ENCODE results near the gene TICAM1. TPM values are rescaled to one million over a fixed set of nuclear protein-coding genes. Genes with fewer than 3 reads are reported as not detected.
"Not testable (repeated sequence)": the region's sequence is repeated elsewhere in the genome, so short reads cannot be mapped to it uniquely, and the experiment has no call there.

The TICAM1 gene
- polyA plus RNA-seq (2012; ENCODE audit: insufficient read depth, insufficient read length): 10.2 TPM

- H3K4me3 ChIP-seq (ENCODE audit: low read length): peak within 1 kb of the TSS; percentile 82
- no peak for DNase-seq (ENCODE audit: low read depth, low spot score)
Observed at GRCh38 chr19:4831304-4831978, at the start of gene TICAM1. TSS of gene TICAM1 (minus strand) at chr19:4831712. CDS start at chr19:4818377, 13,335 bp downstream.

GRCh38 chr19:4879041-4879440, 47.5 kb upstream of the TICAM1 start:
- H3K4me3 ChIP-seq (ENCODE audit: low read length): peak overlapping the region; percentile 7; the same call in 1 of the 2 replicates
- DNase-seq (ENCODE audit: low read depth, low spot score): no peak

- H3K4me3 ChIP-seq (ENCODE audit: low read length): peak overlapping the region; percentile 7; the same call in 1 of the 2 replicates
- peak; percentile 86 for DNase-seq (ENCODE audit: low read depth, low spot score)
Observed at GRCh38 chr19:4878491-4878968, 47.0 kb upstream of the TICAM1 start.

GRCh38 chr19:4877753-4878490, 46.4 kb upstream of the TICAM1 start:
- H3K4me3 ChIP-seq (ENCODE audit: low read length): no peak overlapping the region

GRCh38 chr19:4873930-4874329, 42.4 kb upstream of the TICAM1 start:
- H3K4me3 ChIP-seq (ENCODE audit: low read length): no peak overlapping the region
- no peak for DNase-seq (ENCODE audit: low read depth, low spot score)

More at GRCh38 chr19:4877753-4878490, 46.4 kb upstream of the TICAM1 start:
- no peak for DNase-seq (ENCODE audit: low read depth, low spot score)

GRCh38 chr19:4871711-4872110, 40.2 kb upstream of the TICAM1 start:
- DNase-seq (ENCODE audit: low read depth, low spot score): no peak
- no peak overlapping the region for H3K4me3 ChIP-seq (ENCODE audit: low read length)

- no peak overlapping the region for H3K4me3 ChIP-seq (ENCODE audit: low read length)
- no peak for DNase-seq (ENCODE audit: low read depth, low spot score)
Observed at GRCh38 chr19:4870025-4870700, 38.7 kb upstream of the TICAM1 start.

GRCh38 chr19:4868286-4868834, 36.8 kb upstream of the TICAM1 start:
- no peak for DNase-seq (ENCODE audit: low read depth, low spot score)
- H3K4me3 ChIP-seq (ENCODE audit: low read length): no peak overlapping the region

GRCh38 chr19:4867534-4868285, 36.2 kb upstream of the TICAM1 start, which contains the start of gene PLIN3:
TSS of gene PLIN3 (minus strand) at chr19:4867667. CDS start at chr19:4861394, 6,273 bp downstream.
- peak within 1 kb of the TSS; percentile 72 for H3K4me3 ChIP-seq (ENCODE audit: low read length)
- peak; percentile 86 for DNase-seq (ENCODE audit: low read depth, low spot score)

- peak overlapping the region; percentile 72 for H3K4me3 ChIP-seq (ENCODE audit: low read length)
- peak; percentile 51 for DNase-seq (ENCODE audit: low read depth, low spot score)
Observed at GRCh38 chr19:4866595-4867424, 35.3 kb upstream of the TICAM1 start.

- no peak overlapping the region for H3K4me3 ChIP-seq (ENCODE audit: low read length)
- DNase-seq (ENCODE audit: low read depth, low spot score): no peak
Observed at GRCh38 chr19:4861147-4861546, 29.6 kb upstream of the TICAM1 start.

GRCh38 chr19:4859697-4860096, 28.2 kb upstream of the TICAM1 start:
- no peak for DNase-seq (ENCODE audit: low read depth, low spot score)
- H3K4me3 ChIP-seq (ENCODE audit: low read length): no peak overlapping the region

- not testable (repeated sequence) for H3K4me3 ChIP-seq (ENCODE audit: low read length); DNase-seq (ENCODE audit: low read depth, low spot score)
Observed at GRCh38 chr19:4856468-4856867, 25.0 kb upstream of the TICAM1 start.

- not testable (repeated sequence) for H3K4me3 ChIP-seq (ENCODE audit: low read length); DNase-seq (ENCODE audit: low read depth, low spot score)
Observed at GRCh38 chr19:4853506-4853905, 22.0 kb upstream of the TICAM1 start.

GRCh38 chr19:4852484-4852883, 21.0 kb upstream of the TICAM1 start:
- no peak for DNase-seq (ENCODE audit: low read depth, low spot score)

GRCh38 chr19:4851551-4852290, 20.2 kb upstream of the TICAM1 start:
- no peak overlapping the region for H3K4me3 ChIP-seq (ENCODE audit: low read length)
- DNase-seq (ENCODE audit: low read depth, low spot score): peak; percentile 24

More at GRCh38 chr19:4852484-4852883, 21.0 kb upstream of the TICAM1 start:
- H3K4me3 ChIP-seq (ENCODE audit: low read length): no peak overlapping the region

- DNase-seq (ENCODE audit: low read depth, low spot score): no peak
- no peak overlapping the region for H3K4me3 ChIP-seq (ENCODE audit: low read length)
Observed at GRCh38 chr19:4849019-4849418, 17.5 kb upstream of the TICAM1 start.

All from Jurkat, Clone E6-1 (cell line).